ENCODE measurements around the gene LGALS9. TPM values are rescaled to one million over a fixed set of nuclear protein-coding genes. Genes with fewer than 3 reads are reported as not detected.

The LGALS9 gene
- 1.3 TPM for polyA plus RNA-seq (2013, experiment 1 of 2)
- 1.8 TPM for polyA plus RNA-seq (2013, experiment 2 of 2)

DNA sequence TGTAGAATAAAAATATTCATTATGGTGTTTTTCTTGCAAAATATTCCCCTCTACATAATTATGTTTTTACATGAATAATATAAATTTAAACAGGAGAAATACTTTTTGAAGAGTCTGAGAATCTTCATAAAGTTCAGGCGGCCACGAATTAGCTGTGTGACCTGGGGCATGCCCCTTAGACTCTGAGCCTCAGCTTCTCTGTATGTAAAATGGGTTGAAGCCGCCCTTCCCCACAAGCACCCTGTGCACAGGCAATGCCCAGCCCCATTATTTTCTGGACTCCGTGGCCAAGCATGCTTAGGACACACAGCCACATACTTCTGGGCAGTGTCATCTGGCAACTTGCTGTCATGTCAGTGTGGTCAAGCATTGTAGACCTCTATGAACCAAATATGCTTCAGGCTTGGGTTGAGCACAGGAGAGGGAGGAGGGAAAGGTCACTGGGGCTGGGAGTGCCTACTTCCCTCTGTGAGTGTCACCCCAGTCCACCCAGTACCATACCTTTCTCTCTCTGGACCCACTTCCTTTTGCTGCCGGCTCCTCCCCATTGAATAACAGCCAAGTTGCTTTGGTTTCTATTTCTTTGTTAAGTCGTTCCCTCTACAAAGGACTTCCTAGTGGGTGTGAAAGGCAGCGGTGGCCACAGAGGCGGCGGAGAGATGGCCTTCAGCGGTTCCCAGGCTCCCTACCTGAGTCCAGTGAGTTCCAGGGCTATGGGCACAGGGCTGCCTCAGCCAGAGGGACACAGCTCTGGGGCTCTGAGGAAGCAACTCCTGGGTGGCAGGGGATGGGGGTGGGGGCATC is at the start of gene LGALS9:
LGALS9 (plus strand) TSS at position 582 of the 804 bp plus-strand sequence; CDS start at position 660, 78 bp downstream.
- Histone ChIP-seq H4K8ac (ENCODE audit: low read depth, low read length) (no peak within 1 kb of the TSS), H3K4me3 (ENCODE audit: low read length in 2 of 2) (no peak within 1 kb of the TSS)
- WGBS, 2 donors (ENCODE audit: extremely low coverage in 2 of 2, insufficient read length in 2 of 2, insufficient replicate concordance in 1 of 2), result no CpG with 5 or more reads among the region's 10 CpGs

GRCh38 chr17:27582696-27583095 is 48.3 kb upstream of the LGALS9 start:
- Histone ChIP-seq H3K4me1 (ENCODE audit: control insufficient read depth in 2 of 2, insufficient read depth in 1 of 2, low read depth in 1 of 2, low read length in 2 of 2) (peaks cover 0 to 3% of the 10 kb centered on the region in 2 donors), H2AFZ (ENCODE audit: low read length) (no peak overlapping the region), H2BK15ac (ENCODE audit: low read length) (no peak overlapping the region), H3K79me1 (ENCODE audit: low read depth, low read length) (no peaks in the 10 kb centered on the region), H2BK5ac (ENCODE audit: low read length) (no peak overlapping the region), H3K23ac (ENCODE audit: low read depth, low read length, poor library complexity) (peak overlapping the region; percentile 39), H2BK12ac (ENCODE audit: low read length) (no peak overlapping the region), H3K36me3 (replicated peaks in 1 of 2; ENCODE audit: control insufficient read depth in 2 of 2, insufficient read depth in 2 of 2, low read length in 2 of 2) (peaks cover 0 to 2% of the 10 kb centered on the region in 2 donors), H3K14ac (ENCODE audit: low read length) (no peak overlapping the region), H3K9ac (ENCODE audit: low read depth, low read length, poor library complexity) (no peak overlapping the region), H3K4ac (ENCODE audit: low read length) (no peak overlapping the region), H2AK5ac (ENCODE audit: low read depth, low read length) (no peak overlapping the region), H3K27ac (replicated peaks; ENCODE audit: low read length) (no peak overlapping the region), H3K27me3 (ENCODE audit: control insufficient read depth in 3 of 3, insufficient read depth in 3 of 3, low read depth in 1 of 3, low read length in 3 of 3) (no peaks in the 10 kb centered on the region), H3K18ac (ENCODE audit: low read length) (no peak overlapping the region), H4K91ac (ENCODE audit: low read depth, low read length, poor library complexity) (no peak overlapping the region), H3K4me2 (ENCODE audit: insufficient read depth, low read length, poor library complexity, severe bottlenecking) (no peak overlapping the region), H3K9me3 (replicated peaks in 1 of 2; ENCODE audit: control insufficient read depth in 2 of 2, insufficient read depth in 1 of 2, low read depth in 1 of 2, low read length in 2 of 2) (no peaks in the 10 kb centered on the region), H2BK120ac (ENCODE audit: low read depth, low read length) (no peak overlapping the region), H4K8ac (ENCODE audit: low read depth, low read length) (no peak overlapping the region), H3K4me3 (ENCODE audit: low read length in 2 of 2) (no peak overlapping the region)
- WGBS, 2 donors (ENCODE audit: extremely low coverage in 2 of 2, insufficient read length in 2 of 2, insufficient replicate concordance in 1 of 2), result no CpG with 5 or more reads among the region's 18 CpGs
- DNase-seq (ENCODE audit: low spot score), result no peak

More for the DNA sequence above, at the start of gene LGALS9:
- Histone ChIP-seq H2BK12ac (ENCODE audit: low read length) (no peak within 1 kb of the TSS), H2BK15ac (ENCODE audit: low read length) (no peak within 1 kb of the TSS), H3K23ac (ENCODE audit: low read depth, low read length, poor library complexity) (no peak within 1 kb of the TSS), H3K18ac (ENCODE audit: low read length) (peak within 1 kb of the TSS; percentile 80), H2AFZ (ENCODE audit: low read length) (no peak within 1 kb of the TSS), H3K27me3 (ENCODE audit: control insufficient read depth in 3 of 3, insufficient read depth in 3 of 3, low read depth in 1 of 3, low read length in 3 of 3) (no peaks in the 10 kb centered on the region), H3K14ac (ENCODE audit: low read length) (peak within 1 kb of the TSS; percentile 91), H2AK5ac (ENCODE audit: low read depth, low read length) (no peak within 1 kb of the TSS), H3K4me1 (ENCODE audit: control insufficient read depth in 2 of 2, insufficient read depth in 1 of 2, low read depth in 1 of 2, low read length in 2 of 2) (peaks cover 0 to 6% of the 10 kb centered on the region in 2 donors), H4K91ac (ENCODE audit: low read depth, low read length, poor library complexity) (no peak within 1 kb of the TSS), H3K9me3 (replicated peaks in 1 of 2; ENCODE audit: control insufficient read depth in 2 of 2, insufficient read depth in 1 of 2, low read depth in 1 of 2, low read length in 2 of 2) (no peaks in the 10 kb centered on the region), H3K79me1 (ENCODE audit: low read depth, low read length) (no peaks in the 10 kb centered on the region), H2BK120ac (ENCODE audit: low read depth, low read length) (no peak within 1 kb of the TSS), H3K36me3 (replicated peaks in 1 of 2; ENCODE audit: control insufficient read depth in 2 of 2, insufficient read depth in 2 of 2, low read length in 2 of 2) (peaks cover 0 to 1% of the 10 kb centered on the region in 2 donors), H3K4me2 (ENCODE audit: insufficient read depth, low read length, poor library complexity, severe bottlenecking) (no peak within 1 kb of the TSS), H3K9ac (ENCODE audit: low read depth, low read length, poor library complexity) (no peak within 1 kb of the TSS), H3K27ac (replicated peaks; ENCODE audit: low read length) (no peak within 1 kb of the TSS), H2BK5ac (ENCODE audit: low read length) (no peak within 1 kb of the TSS), H3K4ac (ENCODE audit: low read length) (no peak within 1 kb of the TSS)
- no peak for DNase-seq (ENCODE audit: low spot score)

DNA sequence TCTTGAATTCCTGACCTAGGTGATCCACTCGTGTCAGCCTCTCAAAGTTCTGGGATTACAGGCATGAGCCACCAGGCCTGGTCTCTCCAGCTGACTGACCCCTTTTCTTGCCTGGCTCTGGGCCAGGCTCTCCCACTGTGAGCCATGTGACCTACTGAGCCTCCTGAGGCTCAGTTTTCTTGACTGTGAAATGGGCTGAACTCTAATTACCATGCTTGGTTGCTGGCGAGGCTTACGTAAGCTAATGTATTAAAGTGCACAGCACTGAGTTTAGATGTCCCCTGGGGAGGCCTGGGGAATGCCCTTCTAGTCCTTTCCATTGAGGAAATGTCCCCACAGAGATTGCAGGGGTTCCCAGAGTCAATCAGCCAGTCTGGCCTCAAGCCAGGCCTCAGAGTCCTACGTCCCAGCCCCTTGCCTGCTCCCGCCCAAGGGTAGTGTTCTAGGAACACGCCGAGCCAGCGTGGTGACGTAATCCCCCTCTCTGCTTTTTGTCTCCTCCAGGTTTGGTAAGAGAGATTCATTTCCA is 45.8 kb upstream of the LGALS9 start:
- DNase-seq (ENCODE audit: low spot score), result no peak
- WGBS, 2 donors (ENCODE audit: extremely low coverage in 2 of 2, insufficient read length in 2 of 2, insufficient replicate concordance in 1 of 2), result no CpG with 5 or more reads among the region's 9 CpGs
- Histone ChIP-seq H3K79me1 (ENCODE audit: low read depth, low read length) (no peaks in the 10 kb centered on the region), H4K8ac (ENCODE audit: low read depth, low read length) (no peak overlapping the region), H2AK5ac (ENCODE audit: low read depth, low read length) (no peak overlapping the region), H3K4me2 (ENCODE audit: insufficient read depth, low read length, poor library complexity, severe bottlenecking) (no peak overlapping the region), H2BK5ac (ENCODE audit: low read length) (no peak overlapping the region), H3K27me3 (ENCODE audit: control insufficient read depth in 3 of 3, insufficient read depth in 3 of 3, low read depth in 1 of 3, low read length in 3 of 3) (no peaks in the 10 kb centered on the region), H3K27ac (replicated peaks; ENCODE audit: low read length) (no peak overlapping the region), H3K9me3 (replicated peaks in 1 of 2; ENCODE audit: control insufficient read depth in 2 of 2, insufficient read depth in 1 of 2, low read depth in 1 of 2, low read length in 2 of 2) (no peaks in the 10 kb centered on the region), H3K23ac (ENCODE audit: low read depth, low read length, poor library complexity) (no peak overlapping the region), H3K4me1 (ENCODE audit: control insufficient read depth in 2 of 2, insufficient read depth in 1 of 2, low read depth in 1 of 2, low read length in 2 of 2) (no peaks in the 10 kb centered on the region), H3K4me3 (ENCODE audit: low read length in 2 of 2) (no peak overlapping the region), H3K18ac (ENCODE audit: low read length) (no peak overlapping the region), H3K36me3 (replicated peaks in 1 of 2; ENCODE audit: control insufficient read depth in 2 of 2, insufficient read depth in 2 of 2, low read length in 2 of 2) (peaks cover 0 to 5% of the 10 kb centered on the region in 2 donors), H2AFZ (ENCODE audit: low read length) (no peak overlapping the region), H4K91ac (ENCODE audit: low read depth, low read length, poor library complexity) (no peak overlapping the region), H2BK120ac (ENCODE audit: low read depth, low read length) (no peak overlapping the region), H3K9ac (ENCODE audit: low read depth, low read length, poor library complexity) (no peak overlapping the region), H3K14ac (ENCODE audit: low read length) (no peak overlapping the region), H2BK12ac (ENCODE audit: low read length) (no peak overlapping the region), H2BK15ac (ENCODE audit: low read length) (no peak overlapping the region), H3K4ac (ENCODE audit: low read length) (no peak overlapping the region)

DNA sequence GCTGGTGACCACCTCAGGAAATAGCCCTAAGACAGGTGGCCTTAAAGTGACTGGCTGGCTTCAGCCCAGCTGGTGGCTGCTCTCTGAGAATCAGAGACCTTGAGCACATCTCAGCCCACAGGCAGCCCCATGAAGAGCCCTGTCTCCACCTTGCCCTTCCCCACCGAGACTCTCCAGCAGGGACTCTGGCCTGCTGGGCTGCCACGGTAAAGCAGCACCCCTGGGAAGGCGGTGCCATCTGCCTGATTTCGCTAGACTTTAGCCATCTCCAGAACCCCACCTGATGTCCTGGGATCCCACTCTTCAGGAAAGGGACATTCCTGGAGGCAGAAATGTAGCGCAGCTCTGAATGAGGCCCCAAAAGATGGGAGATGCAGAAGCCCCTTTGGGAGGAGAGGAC is 45.2 kb upstream of the LGALS9 start:
- Histone ChIP-seq H3K4me2 (ENCODE audit: insufficient read depth, low read length, poor library complexity, severe bottlenecking) (no peak overlapping the region), H3K4me3 (ENCODE audit: low read length in 2 of 2) (no peak overlapping the region), H4K91ac (ENCODE audit: low read depth, low read length, poor library complexity) (no peak overlapping the region), H3K14ac (ENCODE audit: low read length) (no peak overlapping the region), H3K79me1 (ENCODE audit: low read depth, low read length) (no peaks in the 10 kb centered on the region), H3K9me3 (replicated peaks in 1 of 2; ENCODE audit: control insufficient read depth in 2 of 2, insufficient read depth in 1 of 2, low read depth in 1 of 2, low read length in 2 of 2) (no peaks in the 10 kb centered on the region), H4K8ac (ENCODE audit: low read depth, low read length) (no peak overlapping the region), H3K27ac (replicated peaks; ENCODE audit: low read length) (no peak overlapping the region), H2AK5ac (ENCODE audit: low read depth, low read length) (no peak overlapping the region), H3K18ac (ENCODE audit: low read length) (no peak overlapping the region), H3K4ac (ENCODE audit: low read length) (no peak overlapping the region), H2BK15ac (ENCODE audit: low read length) (no peak overlapping the region), H3K9ac (ENCODE audit: low read depth, low read length, poor library complexity) (no peak overlapping the region), H3K4me1 (ENCODE audit: control insufficient read depth in 2 of 2, insufficient read depth in 1 of 2, low read depth in 1 of 2, low read length in 2 of 2) (no peaks in the 10 kb centered on the region), H2BK5ac (ENCODE audit: low read length) (no peak overlapping the region), H3K23ac (ENCODE audit: low read depth, low read length, poor library complexity) (no peak overlapping the region), H2AFZ (ENCODE audit: low read length) (no peak overlapping the region), H3K27me3 (ENCODE audit: control insufficient read depth in 3 of 3, insufficient read depth in 3 of 3, low read depth in 1 of 3, low read length in 3 of 3) (no peaks in the 10 kb centered on the region), H2BK12ac (ENCODE audit: low read length) (no peak overlapping the region), H3K36me3 (replicated peaks in 1 of 2; ENCODE audit: control insufficient read depth in 2 of 2, insufficient read depth in 2 of 2, low read length in 2 of 2) (peaks cover 0 to 5% of the 10 kb centered on the region in 2 donors), H2BK120ac (ENCODE audit: low read depth, low read length) (no peak overlapping the region)
- no CpG with 5 or more reads among the region's 5 CpGs for WGBS, 2 donors (ENCODE audit: extremely low coverage in 2 of 2, insufficient read length in 2 of 2, insufficient replicate concordance in 1 of 2)
- DNase-seq (ENCODE audit: low spot score), result no peak
